ENCODE results near the gene DACT2.
A peak's percentile ranks its signal among the peaks of the same experiment; 100 is the strongest.
"Not testable (repeated sequence)": the region's sequence is repeated elsewhere in the genome, so short reads cannot be mapped to it uniquely, and the experiment has no call there.

DACT2 gene

DNA sequence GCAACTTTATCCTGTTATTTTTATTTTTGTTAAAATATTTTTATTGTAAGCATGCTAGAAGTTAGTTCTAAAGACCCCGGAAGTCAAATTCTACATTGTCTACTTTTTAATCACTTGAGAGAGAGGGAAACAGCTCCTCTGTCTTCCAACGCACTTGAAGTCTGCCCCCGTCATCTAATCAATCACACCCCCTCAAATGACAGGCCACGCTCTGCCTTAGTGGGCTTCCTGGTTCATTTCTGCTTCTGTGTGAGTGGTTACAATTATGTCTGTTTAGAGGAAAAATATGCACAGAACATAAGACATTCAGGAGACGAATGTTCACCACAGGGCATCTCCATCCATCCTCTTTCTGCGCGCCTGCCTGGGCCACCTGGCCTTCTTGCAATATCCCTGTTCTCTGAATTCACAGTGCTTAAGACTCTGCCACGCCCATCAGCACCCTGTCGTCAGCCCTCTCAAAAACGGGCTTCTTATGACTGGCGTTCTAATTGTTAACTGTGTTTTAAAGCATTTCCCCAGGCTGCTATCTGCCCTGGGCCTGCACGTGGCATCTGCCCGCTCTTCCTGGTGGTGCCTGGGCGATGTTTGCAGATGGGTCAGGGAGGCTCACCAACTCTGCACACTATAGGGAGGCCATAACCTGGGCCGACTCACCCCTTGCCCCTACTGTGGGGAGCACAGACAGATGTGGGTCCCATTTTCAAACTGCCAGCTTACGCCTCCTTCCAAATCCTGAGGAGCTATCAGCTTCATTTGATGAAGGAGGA lies 15.4 kb downstream of the DACT2 start:
- DNase-seq (ENCODE audit: low spot score): no peak

DNA sequence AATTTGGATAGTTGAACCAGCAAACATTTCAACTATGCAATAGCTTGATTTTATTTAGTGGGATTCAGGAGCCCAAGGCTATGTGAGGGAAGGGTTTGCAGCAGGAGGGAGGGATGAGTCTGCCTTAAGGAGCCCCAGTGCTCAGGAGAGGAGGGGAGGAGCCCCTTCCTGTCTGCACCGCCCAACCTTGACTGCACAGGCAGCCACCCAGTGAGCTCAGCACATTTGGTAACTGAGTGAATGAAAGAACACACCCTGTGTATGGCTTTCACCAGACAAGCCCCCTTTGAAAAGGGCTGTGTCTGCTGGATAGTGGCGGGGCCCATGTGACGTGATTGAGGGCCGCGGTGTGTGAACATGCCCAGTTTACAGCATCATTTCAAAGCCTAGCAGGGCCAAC lies 17.0 kb downstream of the DACT2 start:
- peak; percentile 50 for DNase-seq (ENCODE audit: low spot score)

DNA sequence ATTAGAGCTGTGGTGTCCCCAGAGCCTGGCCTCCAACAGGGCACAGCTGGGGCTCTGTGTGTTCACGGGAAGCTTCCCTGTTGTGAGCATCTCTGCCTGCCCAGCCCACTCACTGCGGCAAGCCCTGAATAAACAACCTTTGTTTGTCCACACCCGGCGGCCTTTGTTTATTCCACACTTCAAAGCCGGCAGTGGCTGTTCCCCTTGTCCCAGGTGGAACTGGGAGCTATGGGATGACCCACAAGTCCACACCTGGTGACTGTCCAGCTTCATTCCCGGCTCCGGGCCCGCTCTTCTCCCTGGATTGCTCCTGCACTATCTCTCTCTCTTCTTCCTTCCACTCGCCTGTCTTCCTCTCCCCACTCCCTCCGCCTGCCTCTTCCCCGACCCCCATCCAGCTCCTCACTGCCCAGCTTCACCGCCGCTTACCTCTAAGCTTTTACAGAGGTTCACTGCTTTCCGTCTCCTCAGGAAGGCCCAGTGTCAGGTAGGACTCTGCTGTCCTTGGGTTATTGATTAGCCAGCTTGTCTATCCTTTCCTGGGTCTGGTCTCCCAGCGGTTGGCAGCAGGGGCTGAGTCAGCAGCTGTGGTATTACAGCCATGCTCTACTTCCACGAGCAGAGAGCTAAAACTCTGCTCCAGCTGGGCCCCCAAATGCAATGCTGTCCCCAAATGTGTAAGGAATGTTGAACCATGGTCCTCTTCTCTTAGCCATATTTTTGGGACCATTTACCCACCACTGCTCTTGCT lies 17.8 kb downstream of the DACT2 start:
- peak; percentile 48 for DNase-seq (ENCODE audit: low spot score)

DNA sequence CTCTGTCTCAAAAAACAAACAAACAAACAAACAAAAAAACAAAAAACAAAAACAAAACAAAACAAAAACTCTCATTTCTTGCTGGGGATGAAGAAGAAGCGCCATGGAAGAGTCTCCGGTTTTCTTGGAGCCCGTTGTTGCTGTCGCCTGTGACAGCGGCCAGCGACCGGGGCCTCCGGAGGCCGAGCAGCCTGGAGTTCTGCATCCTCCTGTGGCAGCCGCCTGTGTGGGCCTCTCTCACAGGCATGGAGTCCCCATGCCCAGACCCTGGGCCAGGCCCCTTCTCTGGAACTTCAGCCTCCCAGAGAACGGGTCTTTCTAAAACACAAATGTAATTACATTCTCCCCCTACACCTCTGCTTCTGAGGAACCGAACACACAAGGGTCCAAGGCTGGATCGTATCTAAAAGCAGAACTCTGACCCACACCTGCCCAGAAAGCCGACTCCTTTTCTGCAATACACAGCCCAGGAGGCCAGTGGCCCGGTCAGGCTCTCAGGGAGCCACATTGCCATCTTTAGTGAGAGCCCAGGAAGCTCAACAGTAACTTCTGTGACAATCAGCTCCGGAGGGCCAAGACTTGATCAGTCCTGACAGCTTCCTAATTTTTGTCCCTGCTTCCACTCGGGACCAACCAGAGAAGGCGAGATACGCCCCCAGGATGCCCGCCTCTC lies 18.5 kb downstream of the DACT2 start:
- no peak for DNase-seq (ENCODE audit: low spot score)

DNA sequence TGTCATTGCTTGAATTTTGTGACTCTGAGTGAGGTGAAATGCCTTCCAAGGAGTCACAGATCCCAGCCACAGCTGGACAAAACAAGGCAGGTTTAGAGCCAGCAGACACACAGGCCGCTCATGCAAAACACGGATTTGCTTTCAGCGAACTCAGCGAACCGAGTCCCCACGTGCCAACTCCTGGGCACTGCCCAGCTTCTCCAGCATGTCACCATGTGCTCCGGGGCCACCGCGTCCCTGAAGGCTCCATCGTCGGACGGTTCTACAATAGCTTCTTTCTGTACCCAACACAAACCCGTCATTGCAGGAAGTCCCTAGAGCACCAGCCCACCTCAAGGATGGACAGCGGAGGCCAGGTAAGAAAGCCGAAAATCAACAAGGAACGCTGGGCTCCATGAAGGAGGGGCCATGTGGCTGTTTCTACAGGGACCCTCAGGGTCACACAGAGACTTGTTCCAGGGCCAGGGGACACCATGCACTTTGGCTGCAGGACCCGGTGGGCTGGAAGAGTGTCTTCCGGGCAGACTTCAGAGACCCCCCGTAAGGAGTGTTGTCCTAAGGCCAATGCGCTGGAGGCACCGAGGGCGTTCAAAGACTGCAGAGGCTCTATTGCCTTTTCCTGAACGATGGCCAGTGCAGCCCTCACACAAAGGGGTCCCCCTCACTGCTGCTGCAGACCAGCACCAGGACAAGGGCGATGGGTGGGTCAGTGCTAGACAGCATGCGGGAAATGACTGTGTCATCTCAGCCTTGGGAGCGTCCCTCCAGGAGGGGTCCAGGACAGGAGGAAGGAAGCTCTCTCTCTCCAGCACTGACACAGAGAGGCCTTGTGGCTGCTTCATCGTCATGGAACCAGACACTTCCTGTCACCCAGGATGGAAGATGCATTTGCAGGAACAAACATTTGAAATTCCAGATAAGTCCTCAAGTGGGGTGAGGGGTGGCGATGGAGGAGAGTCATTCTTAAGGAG lies 19.8 kb downstream of the DACT2 start:
- DNase-seq (ENCODE audit: low spot score): no peak

DNA sequence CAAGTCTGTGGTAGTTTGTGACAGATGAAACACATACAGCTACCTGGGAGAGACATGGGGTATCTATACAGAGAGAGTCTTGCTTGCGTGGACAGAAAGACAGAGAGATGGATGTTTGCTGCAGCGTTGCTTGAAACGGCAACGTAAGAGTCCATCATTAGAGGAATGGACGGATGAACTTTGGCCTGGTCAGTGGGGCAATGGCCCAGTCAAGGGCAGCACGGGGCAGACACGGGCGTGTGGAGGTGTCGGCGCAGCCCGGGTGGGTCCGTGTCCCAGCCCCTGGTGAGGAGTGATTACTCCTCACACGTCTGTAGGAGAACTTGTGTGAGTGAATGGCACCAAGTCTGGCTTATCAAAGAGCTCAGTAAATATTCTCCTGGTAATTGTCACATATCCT lies 21.9 kb downstream of the DACT2 start:
- DNase-seq (ENCODE audit: low spot score): no peak

DNA sequence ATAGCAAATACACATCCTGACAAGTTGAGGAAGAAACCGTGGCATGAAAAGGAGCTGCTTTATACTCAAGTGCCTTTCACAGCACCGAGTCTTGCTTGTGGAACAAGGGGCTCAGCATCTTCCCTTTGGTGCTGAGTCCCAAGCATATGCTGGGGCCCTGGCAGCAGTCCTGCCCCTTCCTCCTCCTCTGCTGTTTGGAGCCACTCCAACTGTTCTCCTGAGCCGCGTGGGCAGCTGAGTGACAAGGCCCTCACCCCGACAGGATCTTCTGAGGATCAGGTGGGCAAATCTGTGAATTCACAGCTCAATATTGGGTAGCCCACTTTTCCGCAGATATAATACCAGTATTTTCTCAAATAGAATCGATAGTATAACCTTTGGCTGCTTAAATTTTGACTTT lies 24.7 kb downstream of the DACT2 start:
- DNase-seq (ENCODE audit: low spot score): no peak

DNA sequence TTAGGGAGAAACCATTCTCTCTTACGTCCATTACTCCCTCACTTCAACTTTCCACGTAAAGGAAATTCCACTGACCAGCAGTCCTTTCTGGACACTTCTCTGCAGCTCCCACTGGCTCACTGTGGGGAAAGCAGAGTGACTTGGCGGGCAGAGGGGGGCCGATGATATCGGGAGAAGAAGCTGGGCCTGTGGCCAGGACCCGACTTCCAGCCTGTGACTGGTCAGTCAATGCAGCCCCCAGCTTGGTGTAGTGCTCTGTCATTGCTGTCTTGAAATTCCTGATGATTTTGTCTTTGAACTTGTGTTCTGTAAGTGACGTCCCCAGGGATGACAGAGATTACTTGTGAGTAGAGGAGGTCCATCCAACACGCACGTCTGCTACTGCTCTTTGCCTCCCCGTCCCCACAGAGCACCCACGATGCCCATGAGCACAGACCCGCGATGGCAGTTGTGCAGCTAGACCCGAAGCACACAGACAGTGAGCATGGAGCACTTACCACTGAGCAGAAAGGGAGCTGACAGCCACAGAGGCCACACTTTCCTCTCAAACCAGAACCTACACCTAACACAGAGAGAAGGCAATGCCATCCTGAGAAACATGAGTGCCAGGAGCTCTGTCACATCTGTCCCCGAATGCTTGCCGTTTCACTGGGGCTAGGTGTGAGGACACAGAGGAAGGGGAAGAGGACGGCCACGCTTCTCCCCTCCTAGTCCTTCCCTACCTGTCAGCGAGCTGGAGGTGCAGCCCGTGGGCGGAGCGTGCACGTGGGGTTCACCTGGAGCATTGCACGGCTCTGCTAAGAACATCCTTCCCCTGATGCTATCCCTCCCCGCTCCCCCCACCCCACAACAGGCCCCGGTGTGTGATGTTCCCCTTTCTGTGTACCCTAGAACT lies 25.7 kb downstream of the DACT2 start:
- no peak for DNase-seq (ENCODE audit: low spot score)

DNA sequence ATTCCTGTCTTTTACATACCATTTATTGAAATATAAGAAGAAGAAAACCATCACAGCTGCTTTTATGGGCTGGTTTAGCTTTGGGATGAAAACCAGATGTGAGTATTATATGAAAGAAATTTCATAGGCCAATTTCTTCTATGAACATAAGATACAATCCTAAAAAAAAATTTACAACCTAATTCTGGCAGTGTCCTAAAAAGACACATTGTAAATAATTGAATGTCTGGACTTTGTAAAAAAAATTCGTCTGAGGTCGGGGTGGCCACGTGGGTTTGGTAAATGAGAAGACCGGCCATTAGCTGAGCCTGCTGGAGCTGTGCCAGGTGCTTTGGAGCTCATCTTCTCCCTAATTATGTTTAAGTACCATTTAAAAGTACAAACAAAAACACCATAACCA lies 26.8 kb downstream of the DACT2 start:
- no peak for DNase-seq (ENCODE audit: low spot score)

DNA sequence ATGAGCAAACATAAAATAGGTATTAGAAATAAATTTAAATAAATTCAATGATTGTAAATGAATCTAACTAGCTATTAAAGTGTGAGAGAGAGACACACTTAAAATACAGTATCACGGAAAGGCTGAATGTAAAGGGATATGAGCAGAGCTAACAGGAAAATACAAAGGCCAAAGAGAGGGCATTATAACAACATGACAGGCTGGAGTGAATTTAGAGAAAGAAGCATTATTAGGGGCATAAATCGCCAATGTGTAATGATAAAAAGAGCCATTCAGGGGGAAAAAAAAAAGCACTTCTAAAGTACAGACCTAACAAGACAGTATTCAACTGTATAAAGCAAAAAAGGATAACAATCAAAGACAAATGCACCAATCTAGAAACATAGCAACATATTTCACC lies 28.1 kb downstream of the DACT2 start:
- DNase-seq (ENCODE audit: low spot score): no peak

DNA sequence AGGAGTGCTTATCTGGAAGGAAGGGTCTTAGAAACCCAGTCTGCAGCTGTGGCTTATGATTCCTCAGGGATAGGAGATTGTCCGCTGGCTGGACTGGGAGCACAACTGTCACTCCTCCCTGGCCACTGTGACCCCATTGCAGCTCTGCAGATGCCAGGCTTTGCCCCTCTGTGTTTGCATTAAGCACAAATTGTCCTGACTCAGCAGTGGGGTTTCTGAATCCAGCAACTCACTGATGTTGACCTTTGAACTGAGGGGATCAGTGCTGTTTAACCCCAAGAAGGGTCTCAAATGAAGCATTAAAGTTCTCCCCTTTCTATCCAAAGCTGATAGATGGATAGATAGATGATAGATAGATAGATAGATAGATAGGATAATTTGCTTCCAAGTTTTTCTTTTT lies 29.5 kb downstream of the DACT2 start:
- no peak for DNase-seq (ENCODE audit: low spot score)

DNA sequence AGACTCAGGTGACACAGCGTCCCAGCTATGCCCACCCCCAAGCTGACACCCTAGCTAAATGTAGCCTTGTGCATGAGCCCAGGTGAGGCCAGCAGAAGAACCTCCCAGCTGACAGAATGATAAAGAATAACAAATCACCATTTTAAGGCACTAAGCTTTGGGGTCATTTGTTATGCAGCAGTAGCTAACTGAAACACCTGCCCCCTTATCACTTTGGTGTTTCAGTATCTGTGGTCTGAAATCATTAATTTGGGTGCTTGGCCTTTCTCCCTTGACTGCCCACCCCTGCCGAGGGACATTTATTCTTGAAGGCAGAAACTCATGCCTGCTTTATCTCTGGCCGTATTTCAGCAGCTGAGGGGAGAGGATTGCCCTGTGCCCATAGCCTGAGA lies 30.0 kb downstream of the DACT2 start:
- no peak for DNase-seq (ENCODE audit: low spot score)

DNA sequence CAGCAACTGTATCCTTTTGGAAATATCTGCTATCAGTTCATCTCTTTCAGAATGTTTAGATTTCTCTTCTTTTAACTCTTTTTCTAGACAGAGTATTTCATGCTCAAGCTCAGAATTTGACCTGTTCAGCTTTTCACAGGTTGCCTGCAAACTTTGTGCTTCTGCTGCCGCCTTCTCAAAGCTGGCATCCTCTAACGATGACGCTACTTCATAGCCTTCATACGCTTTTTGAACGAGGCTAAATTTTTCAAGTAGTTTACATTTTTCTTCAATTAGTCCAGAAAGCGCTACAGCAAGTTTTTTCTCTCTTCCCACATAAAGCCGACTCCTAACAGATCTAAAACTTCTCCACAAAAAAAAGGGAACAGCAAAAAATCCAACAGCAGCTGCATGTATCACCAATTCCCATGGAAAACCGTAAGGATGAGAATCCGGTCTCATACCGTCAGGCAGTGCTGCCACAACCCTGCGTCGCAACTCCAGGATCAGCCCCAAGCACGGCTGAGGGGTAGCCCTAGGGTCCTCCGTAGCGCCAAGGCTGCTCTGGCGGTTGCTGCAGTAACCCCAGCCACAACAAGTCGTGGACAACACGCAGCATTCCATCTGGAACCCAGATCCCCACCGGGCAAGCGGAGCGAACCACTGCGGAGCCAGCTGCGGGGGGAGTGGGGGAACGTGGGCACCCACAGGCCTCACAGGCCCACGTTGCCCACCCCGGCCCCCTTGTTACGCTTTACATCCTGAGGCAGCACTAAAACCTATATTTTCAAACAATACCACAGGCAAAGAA lies 30.6 kb downstream of the DACT2 start:
- DNase-seq (ENCODE audit: low spot score): no peak

DNA sequence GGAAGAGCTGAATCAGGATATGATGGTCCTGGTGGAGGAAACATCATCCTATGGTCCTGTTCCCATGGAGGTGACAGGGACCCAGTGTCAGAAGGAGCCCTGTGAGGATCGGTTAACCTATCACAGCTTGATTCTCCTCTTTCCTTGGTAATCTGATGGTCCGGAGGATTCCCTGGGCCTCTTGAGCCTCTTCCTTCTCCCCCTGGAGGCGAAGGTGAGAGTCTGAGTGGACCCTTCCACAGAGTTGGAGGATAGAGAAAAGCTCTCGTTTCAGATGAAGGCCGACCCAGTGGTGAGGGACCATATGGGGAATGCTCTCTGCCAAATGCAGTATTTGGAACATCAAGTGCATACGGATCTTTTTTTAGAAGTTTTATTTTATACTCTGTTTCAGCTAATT lies 32.1 kb downstream of the DACT2 start:
- not testable (repeated sequence) for DNase-seq (ENCODE audit: low spot score)

DNA sequence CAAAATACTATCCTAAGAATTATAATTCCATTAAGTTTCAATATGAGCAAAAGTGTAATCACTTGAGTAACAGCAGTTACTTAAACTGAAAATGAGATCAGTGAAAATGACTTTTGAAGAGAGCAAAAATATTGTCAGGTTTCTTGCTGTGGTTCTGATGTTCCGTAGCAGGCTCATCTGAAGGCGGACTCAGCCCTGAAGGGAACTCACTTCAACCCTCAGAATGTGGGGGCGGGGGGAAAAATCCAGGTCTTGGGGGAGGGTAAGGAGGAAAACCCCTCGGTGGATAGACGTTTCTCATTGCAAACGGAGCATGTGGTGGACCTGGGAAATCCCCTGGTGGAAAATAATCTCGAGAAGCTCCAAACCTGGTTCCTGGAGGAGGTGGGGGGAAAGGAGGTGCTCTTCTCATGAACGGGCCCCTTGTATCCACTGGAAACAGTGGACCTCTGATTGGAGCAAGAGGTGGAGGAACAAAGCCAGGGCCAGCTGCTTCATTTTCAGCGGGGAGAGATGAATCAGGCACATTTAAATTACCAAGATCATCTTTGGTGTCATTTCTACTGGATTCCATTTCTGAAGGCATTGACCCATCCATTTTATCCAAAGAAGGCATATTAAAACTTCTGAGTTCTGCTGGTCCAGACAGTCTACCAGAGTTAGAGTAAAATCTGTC lies 32.7 kb downstream of the DACT2 start:
- not testable (repeated sequence) for DNase-seq (ENCODE audit: low spot score)

DNA sequence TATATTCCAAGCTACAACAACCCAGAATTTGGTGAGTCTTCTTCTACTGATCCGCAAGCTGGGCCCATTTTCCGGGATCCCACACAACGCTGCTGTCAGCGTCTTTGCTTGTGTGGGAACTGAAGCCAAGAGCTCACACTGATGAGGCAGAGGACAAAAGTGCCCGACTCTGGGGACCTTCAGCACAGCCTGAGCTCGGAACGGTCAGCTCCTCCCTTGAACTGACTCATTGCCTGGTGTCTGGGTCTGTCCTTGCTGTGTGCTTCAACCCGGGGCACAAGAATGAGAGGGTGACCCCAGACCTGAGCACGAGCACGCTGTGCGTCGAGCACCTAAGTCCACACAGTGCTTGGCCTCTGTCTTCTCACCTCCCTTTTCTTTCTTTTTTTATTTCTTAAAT lies 33.5 kb downstream of the DACT2 start:
- DNase-seq (ENCODE audit: low spot score): no peak

DNA sequence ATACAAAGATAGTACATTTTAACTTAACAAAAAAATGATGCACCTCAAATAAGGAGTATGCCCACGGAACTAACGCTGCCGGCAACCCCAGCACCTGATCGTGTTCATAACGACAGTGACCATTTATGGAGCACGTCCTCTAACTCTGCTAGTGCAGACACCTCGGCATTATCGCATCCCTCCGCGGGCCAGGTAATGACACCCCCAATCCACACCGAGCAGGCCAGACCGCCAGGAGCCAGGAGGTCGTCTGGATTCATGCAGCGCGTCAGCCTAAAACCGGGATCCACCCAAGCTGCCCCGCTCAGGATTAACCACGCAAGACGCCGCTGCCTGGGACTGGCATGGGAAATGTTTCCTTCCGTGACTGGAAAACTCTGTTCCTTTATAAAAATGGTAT lies 34.1 kb downstream of the DACT2 start:
- no peak for DNase-seq (ENCODE audit: low spot score)

DNA sequence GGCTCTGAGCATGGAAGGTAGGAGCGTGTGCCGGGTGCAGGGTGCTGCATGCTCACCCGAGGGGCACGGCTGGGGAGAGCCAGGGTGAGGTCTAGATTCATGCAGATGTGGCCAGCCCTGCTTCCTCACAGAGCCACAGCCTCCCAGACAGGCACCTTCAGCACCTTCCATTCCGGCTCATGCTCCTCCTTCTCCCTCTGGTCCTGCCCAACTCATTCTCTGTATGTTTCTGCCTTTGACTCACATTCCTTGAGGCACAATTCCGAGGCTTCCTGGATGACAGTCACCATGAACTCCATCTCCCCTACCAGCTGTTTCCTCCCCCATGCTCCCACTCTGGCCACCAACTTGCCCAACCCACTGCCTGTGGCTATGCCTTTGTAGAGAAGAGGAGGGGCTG lies 35.4 kb downstream of the DACT2 start:
- no peak for DNase-seq (ENCODE audit: low spot score)

DNA sequence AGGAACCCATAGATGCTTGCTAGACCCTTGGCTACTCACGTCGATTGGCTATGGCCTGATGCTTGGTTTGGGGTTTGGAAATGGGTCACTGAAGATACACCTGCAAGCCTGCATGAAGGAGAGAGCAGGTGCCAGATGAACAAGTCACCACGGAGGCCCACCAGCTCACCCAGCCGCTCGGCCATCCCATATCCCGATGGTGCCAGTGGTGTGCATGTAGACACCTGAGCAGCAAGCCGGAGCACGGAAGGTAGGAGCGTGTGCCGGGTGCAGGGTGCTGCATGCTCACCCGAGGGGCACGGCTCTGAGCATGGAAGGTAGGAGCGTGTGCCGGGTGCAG lies 35.9 kb downstream of the DACT2 start:
- no peak for DNase-seq (ENCODE audit: low spot score)
